ENCODE results near the gene EIF4E. TPM values are rescaled to one million over a fixed set of nuclear protein-coding genes. Genes with fewer than 3 reads are reported as not detected.
"Not testable (repeated sequence)": the region's sequence is repeated elsewhere in the genome, so short reads cannot be mapped to it uniquely, and the experiment has no call there.

The EIF4E gene
- total RNA-seq, 1 experiment from 2014 or later, result 103 TPM

GRCh38 chr4:98937986-98938720 is 9.2 kb upstream of the EIF4E start:
- CTCF ChIA-PET, result interaction anchor here (0.6 to 1.1 kb wide), 2 partner anchors 9 to 447 kb away, joined by 3 to 7 read pairs; partner anchors contain the start of gene EIF4E
- peaks cover 35% of the 10 kb centered on the region for H3K4me1 Mint-ChIP-seq (ENCODE audit: low read depth, unreplicated experiment)
- DNase-seq, result peak; percentile 8
- BruUV-seq (replicated peaks), result no TSS peak
- no peaks in the 10 kb centered on the region for H3K27me3 Mint-ChIP-seq (ENCODE audit: unreplicated experiment)
- intact Hi-C loops (cut with micrococcal nuclease; ENCODE audit: unreplicated experiment), result loop anchor here (5.0 to 10.0 kb wide), 3 partner anchors 57 to 283 kb away; partner anchors contain the start of genes METAP1 and TSPAN5
- no peaks in the 10 kb centered on the region for H3K9me3 Mint-ChIP-seq (ENCODE audit: low read depth, unreplicated experiment)
- peaks cover 7% of the 10 kb centered on the region for H3K36me3 Mint-ChIP-seq (ENCODE audit: insufficient read depth, unreplicated experiment)
- no peak overlapping the region for H3K4me3 Mint-ChIP-seq (ENCODE audit: low read depth, unreplicated experiment)
- no peak for TF ChIP-seq CTCF (IDR thresholded peaks at IDR 0.05; ENCODE audit: unreplicated experiment)
- H3K27ac Mint-ChIP-seq (ENCODE audit: unreplicated experiment), result peak overlapping the region; percentile 78

- H3K27ac Mint-ChIP-seq (ENCODE audit: unreplicated experiment), result peak overlapping the region; percentile 91
- intact Hi-C loops (cut with micrococcal nuclease; ENCODE audit: unreplicated experiment), result loop anchor here (5.0 to 10.0 kb wide), 3 partner anchors 59 to 281 kb away; partner anchors contain the start of genes METAP1 and TSPAN5
- H3K9me3 Mint-ChIP-seq (ENCODE audit: low read depth, unreplicated experiment), result no peaks in the 10 kb centered on the region
- H3K4me1 Mint-ChIP-seq (ENCODE audit: low read depth, unreplicated experiment), result peaks cover 42% of the 10 kb centered on the region
- peaks cover 7% of the 10 kb centered on the region for H3K36me3 Mint-ChIP-seq (ENCODE audit: insufficient read depth, unreplicated experiment)
- no TSS peak for BruUV-seq (replicated peaks)
- no peak overlapping the region for H3K4me3 Mint-ChIP-seq (ENCODE audit: low read depth, unreplicated experiment)
- DNase-seq, result peak; percentile 11
- H3K27me3 Mint-ChIP-seq (ENCODE audit: unreplicated experiment), result no peaks in the 10 kb centered on the region
- no peak for TF ChIP-seq CTCF (IDR thresholded peaks at IDR 0.05; ENCODE audit: unreplicated experiment)
- CTCF ChIA-PET, result no interaction called here
Observed at GRCh38 chr4:98935633-98936032, 6.7 kb upstream of the EIF4E start.

- H3K9me3 Mint-ChIP-seq (ENCODE audit: low read depth, unreplicated experiment); H3K36me3 Mint-ChIP-seq (ENCODE audit: insufficient read depth, unreplicated experiment); H3K4me3 Mint-ChIP-seq (ENCODE audit: low read depth, unreplicated experiment); CTCF ChIA-PET; H3K27me3 Mint-ChIP-seq (ENCODE audit: unreplicated experiment); BruUV-seq (replicated peaks): not testable (repeated sequence)
- Mint-ChIP-seq H3K27ac (ENCODE audit: unreplicated experiment) (peak overlapping the region; percentile 91), H3K4me1 (ENCODE audit: low read depth, unreplicated experiment) (peaks cover 38% of the 10 kb centered on the region)
- peak; percentile 8 for DNase-seq
- intact Hi-C loops (cut with micrococcal nuclease; ENCODE audit: unreplicated experiment), result loop anchor here (5.0 to 10.0 kb wide), 3 partner anchors 60 to 280 kb away; partner anchors contain the start of genes METAP1 and TSPAN5
Observed at GRCh38 chr4:98934851-98935250, 5.9 kb upstream of the EIF4E start.

DNA sequence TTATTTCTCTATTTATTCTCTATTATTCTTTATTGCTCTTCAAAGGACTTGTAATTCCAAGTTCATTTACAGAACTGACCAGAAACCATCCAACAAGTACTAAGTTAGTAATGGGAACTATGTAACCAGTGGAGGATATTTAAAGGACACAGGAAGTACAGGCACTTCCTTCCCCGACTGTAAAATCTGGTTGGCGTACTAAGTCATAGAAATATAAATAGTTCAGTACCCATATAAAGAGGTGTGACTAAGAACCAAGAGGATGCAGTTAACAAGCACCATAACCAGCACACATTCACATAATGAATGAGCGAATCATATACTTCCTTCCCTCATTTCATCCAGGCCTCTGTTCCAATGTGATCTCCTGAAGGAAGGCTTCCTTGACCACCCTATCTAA is 3.6 kb upstream of the EIF4E start:
- intact Hi-C loops (cut with micrococcal nuclease; ENCODE audit: unreplicated experiment), result loop anchor here (10.0 kb wide), 2 partner anchors 62 to 278 kb away; partner anchors contain the start of genes METAP1 and TSPAN5

More for the DNA sequence above, 3.6 kb upstream of the EIF4E start:
- no peak for DNase-seq
- Mint-ChIP-seq H3K4me1 (ENCODE audit: low read depth, unreplicated experiment) (peaks cover 16% of the 10 kb centered on the region), H3K27ac (ENCODE audit: unreplicated experiment) (no peak overlapping the region), H3K36me3 (ENCODE audit: insufficient read depth, unreplicated experiment) (peaks cover 32% of the 10 kb centered on the region), H3K9me3 (ENCODE audit: low read depth, unreplicated experiment) (no peaks in the 10 kb centered on the region), H3K4me3 (ENCODE audit: low read depth, unreplicated experiment) (no peak overlapping the region), H3K27me3 (ENCODE audit: unreplicated experiment) (no peaks in the 10 kb centered on the region)
- BruUV-seq (replicated peaks), result no TSS peak
- TF ChIP-seq CTCF (IDR thresholded peaks at IDR 0.05; ENCODE audit: unreplicated experiment), result no peak
- CTCF ChIA-PET, result no interaction called here
